Tibial nerve (tissue), 4 donors: Measurements from ENCODE around the gene PTPRT. TPM values are rescaled to one million over a fixed set of nuclear protein-coding genes. Genes with fewer than 3 reads are reported as not detected.

Source experiments
- DNase-seq, 2 donors: peaks; one replicate each; pipeline ENCODE4 v3.0.0-alpha.2; 2019; ENCODE audit warnings: low spot score in 2 of 2
- H3K27ac ChIP-seq, 4 donors: fragments of 200-600 bp; sonication (generic) in 3 of 4; one replicate each; pipeline ENCODE4 v1.5.1; 2017 to 2019; ENCODE audit warnings: mild to moderate bottlenecking in 1 of 4
- H3K27me3 ChIP-seq, 2 donors: fragments of 200-600 bp; sonication (generic) in 1 of 2; one replicate each; pipeline versions ENCODE4 v1.5.1 to v1.6.0; 2017 to 2019
- H3K36me3 ChIP-seq, 3 donors: fragments of 200-600 bp; sonication (generic); one replicate each; pipeline ENCODE4 v1.5.1; 2018 to 2019
- H3K4me1 ChIP-seq, 4 donors: fragments of 200-600 bp; sonication (generic) in 3 of 4; one replicate each; pipeline ENCODE4 v1.5.1; 2017 to 2019
- H3K4me3 ChIP-seq, 4 donors: fragments of 200-600 bp; sonication (generic) in 3 of 4; one replicate each; pipeline ENCODE4 v1.5.1; 2017 to 2019; ENCODE audit warnings: mild to moderate bottlenecking in 1 of 4, moderate library complexity in 1 of 4
- H3K9me3 ChIP-seq, 4 donors: fragments of 200-600 bp; sonication (generic) in 3 of 4; one replicate each; pipeline ENCODE4 v1.5.1; 2017 to 2019
- EP300 ChIP-seq, 2 donors: sonication (generic); formaldehyde crosslinking; IDR thresholded peaks; one replicate each; pipeline ENCODE4 v1.6.1; 2017; ENCODE audit warnings: antibody characterized with exemption in 2 of 2, mild to moderate bottlenecking in 1 of 2
- POLR2A ChIP-seq, 2 donors: fragments of 450-650 bp; IDR thresholded peaks; one replicate each; pipeline ENCODE4 v1.6.1; 2017; ENCODE audit warnings: antibody characterized with exemption in 2 of 2, mild to moderate bottlenecking in 2 of 2, moderate library complexity in 2 of 2
- WGBS, 2 donors: methylation state at CpG; one replicate each; pipeline ENCODE4 v1.1.5; 2018; 5-methylcytosine and 5-hydroxymethylcytosine counted together
- small RNA-seq: library from RNA; depleted of rRNA; stranded (forward); fragments of <200 nt; gene quantifications from one replicate; pipeline ENCODE3, GENCODE V24; 2016
- total RNA-seq, 4 donors: library from RNA; depleted of rRNA; stranded (reverse); fragments of >200 nt; gene quantifications; one replicate each; pipeline ENCODE4 v1.1.0, GENCODE V29; 2016
- TF ChIP-seq, protein P1 (sequence below), 5 experiments: fragments of 200-600 bp in 3 of 5; fragments of 450-650 bp in 2 of 5; sonication (generic) in 3 of 5; IDR thresholded peaks; one replicate each; pipeline ENCODE4 v1.5.1; 2016 to 2019; ENCODE audit warnings: antibody characterized with exemption in 5 of 5, mild to moderate bottlenecking in 3 of 5, moderate library complexity in 2 of 5

The PTPRT gene
- total RNA-seq, 4 donors from 2014 or later: under 0.01 TPM; not detected in 3

DNA sequence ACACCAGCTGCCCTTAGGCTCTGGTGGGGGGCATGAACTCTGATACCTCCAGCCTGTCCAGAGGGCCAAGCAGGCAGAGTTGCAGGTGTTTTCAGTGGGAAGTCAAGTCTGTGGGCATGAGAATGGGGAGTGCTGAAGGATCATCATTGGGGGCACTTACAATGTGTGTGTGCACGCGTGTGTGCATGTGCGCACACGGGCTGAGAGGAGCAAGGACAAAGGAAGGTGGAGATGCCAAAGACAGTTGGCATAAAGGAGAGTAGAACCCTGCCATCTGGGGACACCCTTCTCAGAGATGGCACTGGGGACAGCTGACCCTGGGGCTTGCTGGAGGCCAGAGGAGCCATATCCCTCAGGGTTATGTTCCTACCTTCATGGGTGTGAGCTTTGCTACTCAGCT is 1163.1 kb downstream of the PTPRT start:
- Histone ChIP-seq H3K27me3 (no peaks in the 10 kb centered on the region), H3K27ac (no peak overlapping the region), H3K9me3 (no peaks in the 10 kb centered on the region), H3K36me3 (no peaks in the 10 kb centered on the region), H3K4me1 (no peaks in the 10 kb centered on the region), H3K4me3 (no peak overlapping the region)
- WGBS, 2 donors: 86 to 93% methylated on average over 4 of the region's 4 CpGs
- no peak for DNase-seq
- TF ChIP-seq POLR2A (IDR thresholded peaks at IDR 0.05) (no peak), EP300 (IDR thresholded peaks at IDR 0.05) (no peak)
- TF ChIP-seq, protein P1, sequence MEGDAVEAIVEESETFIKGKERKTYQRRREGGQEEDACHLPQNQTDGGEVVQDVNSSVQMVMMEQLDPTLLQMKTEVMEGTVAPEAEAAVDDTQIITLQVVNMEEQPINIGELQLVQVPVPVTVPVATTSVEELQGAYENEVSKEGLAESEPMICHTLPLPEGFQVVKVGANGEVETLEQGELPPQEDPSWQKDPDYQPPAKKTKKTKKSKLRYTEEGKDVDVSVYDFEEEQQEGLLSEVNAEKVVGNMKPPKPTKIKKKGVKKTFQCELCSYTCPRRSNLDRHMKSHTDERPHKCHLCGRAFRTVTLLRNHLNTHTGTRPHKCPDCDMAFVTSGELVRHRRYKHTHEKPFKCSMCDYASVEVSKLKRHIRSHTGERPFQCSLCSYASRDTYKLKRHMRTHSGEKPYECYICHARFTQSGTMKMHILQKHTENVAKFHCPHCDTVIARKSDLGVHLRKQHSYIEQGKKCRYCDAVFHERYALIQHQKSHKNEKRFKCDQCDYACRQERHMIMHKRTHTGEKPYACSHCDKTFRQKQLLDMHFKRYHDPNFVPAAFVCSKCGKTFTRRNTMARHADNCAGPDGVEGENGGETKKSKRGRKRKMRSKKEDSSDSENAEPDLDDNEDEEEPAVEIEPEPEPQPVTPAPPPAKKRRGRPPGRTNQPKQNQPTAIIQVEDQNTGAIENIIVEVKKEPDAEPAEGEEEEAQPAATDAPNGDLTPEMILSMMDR (IDR thresholded peaks at IDR 0.05): no peak

DNA sequence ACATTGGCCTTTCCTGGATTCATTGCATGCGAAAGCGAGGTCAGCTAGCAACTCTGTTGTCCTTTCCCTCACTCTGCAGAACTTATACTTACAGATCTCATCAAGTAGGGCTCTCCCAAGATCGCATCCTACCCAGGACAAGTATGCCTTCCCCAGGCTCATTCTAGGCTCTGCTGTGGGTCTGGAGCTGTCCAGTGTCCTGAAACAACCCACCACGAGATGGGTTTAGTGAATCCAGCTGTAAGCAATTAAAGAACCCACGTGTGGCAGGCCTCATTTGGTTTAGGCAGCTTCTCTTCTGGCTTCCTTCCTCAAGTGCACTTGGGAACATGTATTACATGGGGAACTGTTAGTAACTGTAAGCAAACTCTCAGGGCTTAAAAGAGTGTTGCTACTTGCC is 1165.1 kb downstream of the PTPRT start:
- Histone ChIP-seq H3K27ac (no peak overlapping the region), H3K4me3 (no peak overlapping the region), H3K9me3 (peaks cover 0 to 7% (median 0%) of the 10 kb centered on the region in 4 donors), H3K4me1 (no peaks in the 10 kb centered on the region), H3K27me3 (no peaks in the 10 kb centered on the region), H3K36me3 (no peaks in the 10 kb centered on the region)
- TF ChIP-seq EP300 (IDR thresholded peaks at IDR 0.05) (no peak), POLR2A (IDR thresholded peaks at IDR 0.05) (no peak)
- TF ChIP-seq, protein P1 (IDR thresholded peaks at IDR 0.05): no peak
- WGBS, 2 donors: 23 to 28% methylated on average over 5 of the region's 5 CpGs
- no peak for DNase-seq

Small RNAs within 50 kb of the gene (small RNA-seq; reads per million reads assigned to genes)
- not detected for gene RN7SKP100
